NCI-H2227 (cell line): ENCODE results near the gene PLCH2.
"Not testable (repeated sequence)": the region's sequence is repeated elsewhere in the genome, so short reads cannot be mapped to it uniquely, and the experiment has no call there.

Source experiments
- DNase-seq: peaks from one replicate; lab custom pipeline; 2025; ENCODE audit not compliant: unreplicated experiment; lab: John Stamatoyannopoulos, UW

PLCH2 gene

GRCh38 chr1:2541619-2542245, 65.6 kb downstream of the PLCH2 start:
- no peak for DNase-seq

GRCh38 chr1:2542246-2542915, 66.3 kb downstream of the PLCH2 start:
- DNase-seq: no peak

- DNase-seq: peak; percentile 69
Observed at GRCh38 chr1:2543543-2544092, 67.5 kb downstream of the PLCH2 start.

DNA sequence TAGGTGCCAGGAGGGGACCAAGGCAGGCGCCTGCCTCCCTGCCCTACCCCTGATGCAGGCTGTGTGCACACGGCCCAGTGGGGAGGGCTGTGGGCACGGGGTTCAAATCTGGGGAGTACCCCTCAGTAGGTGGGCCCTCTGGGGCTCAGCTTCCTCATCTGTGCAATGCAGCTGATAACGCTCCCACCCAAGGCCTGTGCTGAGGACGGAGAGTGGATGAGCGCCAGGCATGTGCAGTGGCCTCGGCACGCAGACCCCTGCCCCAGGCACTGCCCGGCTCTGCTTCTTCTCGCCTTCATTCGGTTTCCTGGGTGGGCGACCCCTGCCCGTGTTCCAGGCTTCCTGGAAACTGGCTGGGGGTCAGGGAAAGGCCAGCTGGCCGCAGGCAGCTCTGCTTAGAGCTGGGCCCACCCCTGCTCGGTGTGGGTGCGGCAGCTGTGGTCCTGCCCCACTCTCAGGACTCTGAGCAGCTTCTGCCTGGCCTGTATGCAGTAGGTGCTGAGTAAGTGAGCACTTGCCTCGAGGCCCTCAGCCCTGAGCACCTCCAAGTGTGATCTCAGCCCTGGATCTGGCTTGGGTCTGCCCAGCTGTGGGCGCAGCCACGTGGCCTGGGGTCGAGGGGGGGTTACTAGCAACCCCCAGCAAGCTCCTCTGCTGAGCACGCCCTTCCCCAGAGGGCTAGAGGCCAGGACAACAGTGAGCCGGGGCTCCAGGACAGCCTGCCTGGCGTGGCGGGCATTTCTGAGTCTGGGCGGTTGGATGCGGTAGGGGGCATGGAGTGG, 68.2 kb downstream of the PLCH2 start:
- DNase-seq: no peak

- no peak for DNase-seq
Observed at GRCh38 chr1:2544875-2545640, 69.0 kb downstream of the PLCH2 start.

DNA sequence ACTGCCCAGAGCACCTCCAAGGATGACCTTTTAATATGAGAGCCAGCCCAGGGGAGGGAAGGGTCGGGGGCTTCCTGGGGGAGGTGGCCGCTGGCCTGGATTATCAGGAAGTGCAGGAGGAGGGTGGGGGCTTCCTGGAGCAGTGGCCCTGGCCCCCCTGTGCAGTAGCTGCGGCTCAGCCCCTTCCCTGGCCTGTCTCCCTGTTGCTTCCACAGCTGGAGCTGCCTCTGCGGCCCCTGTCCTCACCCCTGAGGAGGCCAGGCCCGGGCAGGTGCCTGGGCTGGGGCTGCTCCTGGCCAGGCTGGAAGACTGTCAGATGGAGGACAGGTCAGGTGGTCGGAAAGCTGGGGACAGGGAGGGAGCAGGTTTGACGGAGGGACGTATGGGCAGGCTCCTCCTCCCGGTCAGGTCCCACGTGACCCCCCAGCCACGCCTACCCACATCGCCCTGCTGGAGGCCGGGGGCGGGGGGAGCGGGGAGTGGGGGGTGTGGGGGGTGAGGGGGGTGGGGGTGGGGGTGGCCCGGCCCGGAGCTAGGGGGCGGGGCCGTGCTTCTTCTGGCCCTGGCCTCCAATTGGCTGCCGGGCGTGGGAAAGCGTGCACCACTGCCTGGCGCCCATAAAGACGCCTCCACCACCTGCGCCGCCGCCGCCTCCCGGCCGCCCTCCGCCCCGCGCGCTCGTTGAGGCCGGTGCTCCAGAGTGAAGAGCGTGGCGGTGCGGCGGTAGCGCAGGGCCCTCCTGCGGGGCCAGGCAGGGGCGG, 69.8 kb downstream of the PLCH2 start:
- peak; percentile 93 for DNase-seq

GRCh38 chr1:2546515-2547209, 70.6 kb downstream of the PLCH2 start:
- peak; percentile 92 for DNase-seq

DNA sequence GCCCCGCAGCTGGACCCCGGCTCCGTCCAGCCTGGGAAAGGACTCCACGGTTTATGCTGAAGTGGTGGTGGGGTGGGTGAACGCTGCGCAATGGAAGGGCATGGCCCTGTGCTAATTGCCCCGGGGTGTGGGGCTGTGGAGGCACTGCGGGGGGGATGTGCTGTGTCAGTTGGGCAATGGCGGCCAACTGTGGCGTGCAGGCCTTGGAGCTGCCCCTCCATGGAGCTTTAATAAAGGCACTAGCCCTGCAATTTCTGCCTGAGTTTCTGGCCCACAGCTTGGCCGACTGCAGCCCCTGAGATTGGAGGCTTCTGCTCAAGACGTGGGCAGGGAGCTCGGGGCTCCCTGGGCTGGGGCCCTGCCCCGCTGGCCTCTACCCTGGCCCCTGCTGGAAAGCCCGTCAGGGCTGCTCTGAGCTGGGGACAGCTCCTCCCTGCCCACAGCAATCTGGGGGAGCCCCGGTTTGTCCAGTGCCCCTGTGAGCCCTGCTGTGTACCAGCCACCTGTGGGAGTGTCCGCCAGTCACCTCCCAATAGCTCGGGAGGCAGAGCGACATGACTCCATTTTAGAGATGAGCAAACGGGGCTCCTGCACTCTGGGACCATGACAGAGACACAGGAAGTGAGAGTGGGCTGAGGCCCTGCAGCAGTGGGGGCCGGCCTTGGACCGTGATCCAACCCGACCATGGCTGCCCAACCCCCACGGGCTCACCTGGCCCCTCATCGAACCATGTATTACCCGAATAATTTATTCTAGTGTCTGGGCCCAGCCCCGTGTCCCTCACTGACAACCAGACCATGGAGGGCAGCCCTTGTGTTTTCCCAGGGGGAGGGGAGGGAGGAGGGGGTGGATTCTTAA, 71.3 kb downstream of the PLCH2 start:
- DNase-seq: no peak

- DNase-seq: peak; percentile 84
Observed at GRCh38 chr1:2548068-2548589, 72.0 kb downstream of the PLCH2 start.

- DNase-seq: not testable (repeated sequence)
Observed at GRCh38 chr1:2549367-2550029, 73.4 kb downstream of the PLCH2 start.

DNA sequence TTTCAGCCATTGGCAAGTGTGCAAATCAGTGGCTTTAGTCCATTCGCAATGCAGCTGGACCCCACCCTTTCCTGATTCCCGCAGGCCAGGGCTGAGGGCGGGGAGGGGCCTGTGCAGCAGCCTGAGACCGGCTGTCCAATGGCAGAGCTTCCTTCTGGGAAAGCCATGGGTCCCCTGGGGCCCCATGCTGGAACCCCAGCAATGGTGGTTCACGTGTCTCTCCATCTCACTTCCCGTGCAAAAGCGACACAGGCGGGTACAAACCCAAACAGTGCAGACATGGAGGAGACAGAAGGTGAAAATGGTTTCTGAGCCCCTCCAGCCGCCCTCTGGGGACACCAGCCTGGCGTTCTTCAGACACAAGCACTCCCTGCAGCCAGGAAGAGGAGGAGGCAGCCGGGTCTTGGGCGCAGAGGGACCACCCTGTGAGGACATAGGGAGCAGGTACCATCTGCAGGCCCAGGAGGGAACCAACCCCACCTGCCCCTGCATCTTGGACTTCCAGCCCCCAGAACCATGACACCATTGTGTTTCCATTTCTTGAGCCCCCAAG, 74.3 kb downstream of the PLCH2 start:
- not testable (repeated sequence) for DNase-seq

DNA sequence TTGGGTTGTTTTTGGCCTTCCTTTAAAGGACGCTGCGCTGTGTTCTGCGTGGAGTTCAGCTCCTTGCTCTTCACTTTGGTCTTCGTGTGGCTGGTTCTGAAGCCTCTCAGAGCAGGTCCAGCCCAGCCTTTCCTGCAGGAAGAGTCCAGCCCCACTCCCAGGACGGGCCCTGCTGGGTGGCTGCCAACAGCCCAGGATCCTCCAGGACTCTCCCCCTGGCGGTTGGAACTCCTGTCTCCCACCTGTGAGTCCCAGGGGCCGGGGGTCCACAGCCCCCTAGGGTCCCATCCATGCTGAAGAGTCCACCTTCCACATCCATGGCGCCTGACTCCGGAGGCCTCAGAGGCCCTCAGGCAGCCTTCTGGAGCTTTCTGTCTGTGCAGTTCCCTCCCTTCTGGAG, 75.5 kb downstream of the PLCH2 start:
- DNase-seq: not testable (repeated sequence)

DNA sequence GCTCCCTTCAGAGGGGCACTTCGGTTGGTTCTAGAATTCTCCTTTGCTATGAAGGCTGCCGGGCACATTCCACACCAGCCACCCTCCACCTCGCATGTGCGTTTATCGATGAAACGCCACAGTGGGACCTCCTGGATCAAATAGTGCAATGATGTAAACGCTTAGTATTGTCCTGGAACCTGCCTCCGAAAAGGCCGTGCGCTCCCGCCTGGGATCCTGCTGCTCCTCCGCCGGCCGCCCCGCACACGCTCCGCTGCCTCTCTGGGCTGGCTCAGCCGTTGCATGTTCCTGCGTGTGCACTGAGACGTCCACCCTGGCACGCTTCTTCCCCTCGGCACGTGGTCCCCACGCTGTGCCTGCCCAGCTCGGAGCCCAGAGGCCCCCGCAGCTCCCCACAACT, 76.1 kb downstream of the PLCH2 start:
- DNase-seq: no peak

GRCh38 chr1:2553076-2553475, 77.0 kb downstream of the PLCH2 start:
- not testable (repeated sequence) for DNase-seq

GRCh38 chr1:2553871-2554620, 78.0 kb downstream of the PLCH2 start:
- DNase-seq: no peak

GRCh38 chr1:2554621-2555387, 78.7 kb downstream of the PLCH2 start:
- no peak for DNase-seq
